Measurements from ENCODE around the gene CEP19.
A peak's percentile ranks its signal among the peaks of the same experiment; 100 is the strongest.

CEP19 gene

DNA sequence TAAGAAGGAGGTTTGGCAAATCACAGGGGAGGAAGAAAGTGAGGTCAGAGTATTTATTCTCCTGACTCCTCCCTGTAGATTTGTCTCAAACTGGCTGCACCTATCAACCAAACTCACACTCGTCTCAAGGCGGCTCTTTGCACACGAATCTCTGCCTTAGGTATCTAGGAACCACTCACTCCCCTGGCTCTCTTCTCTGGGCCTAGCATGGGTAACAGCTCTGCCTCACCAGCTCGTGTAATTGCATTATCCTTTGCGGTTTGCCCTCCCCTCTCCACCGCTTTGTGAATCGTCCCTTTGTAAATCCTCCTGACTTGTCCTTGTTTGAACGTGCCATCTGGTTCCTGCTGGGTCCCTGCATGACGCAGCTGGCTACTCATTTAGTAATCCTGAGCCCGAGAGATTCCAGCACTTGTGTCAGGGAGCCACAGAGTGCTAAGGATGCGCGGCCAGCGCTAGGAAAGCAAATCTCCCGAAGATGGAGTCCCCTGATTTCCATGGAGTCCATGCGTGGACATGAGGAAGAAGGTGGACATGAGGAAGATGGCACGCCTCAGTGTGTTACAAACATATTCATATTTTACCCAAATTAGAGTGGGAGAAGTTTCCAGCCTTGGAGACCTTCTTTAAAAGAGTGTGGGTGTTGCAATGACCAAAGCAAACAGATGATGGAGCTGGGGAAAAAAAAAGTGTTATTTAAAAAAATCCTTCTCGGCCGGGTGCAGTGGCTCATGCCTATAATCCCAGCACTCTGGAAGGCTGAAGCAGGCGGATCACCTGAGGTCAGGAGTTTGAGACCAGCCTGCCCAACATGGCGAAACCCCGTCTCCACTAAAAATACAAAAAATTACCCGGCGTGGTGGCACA, 45.8 kb downstream of the CEP19 start:
- peak; percentile 72 for DNase-seq (ENCODE audit: low read depth, low spot score)

DNA sequence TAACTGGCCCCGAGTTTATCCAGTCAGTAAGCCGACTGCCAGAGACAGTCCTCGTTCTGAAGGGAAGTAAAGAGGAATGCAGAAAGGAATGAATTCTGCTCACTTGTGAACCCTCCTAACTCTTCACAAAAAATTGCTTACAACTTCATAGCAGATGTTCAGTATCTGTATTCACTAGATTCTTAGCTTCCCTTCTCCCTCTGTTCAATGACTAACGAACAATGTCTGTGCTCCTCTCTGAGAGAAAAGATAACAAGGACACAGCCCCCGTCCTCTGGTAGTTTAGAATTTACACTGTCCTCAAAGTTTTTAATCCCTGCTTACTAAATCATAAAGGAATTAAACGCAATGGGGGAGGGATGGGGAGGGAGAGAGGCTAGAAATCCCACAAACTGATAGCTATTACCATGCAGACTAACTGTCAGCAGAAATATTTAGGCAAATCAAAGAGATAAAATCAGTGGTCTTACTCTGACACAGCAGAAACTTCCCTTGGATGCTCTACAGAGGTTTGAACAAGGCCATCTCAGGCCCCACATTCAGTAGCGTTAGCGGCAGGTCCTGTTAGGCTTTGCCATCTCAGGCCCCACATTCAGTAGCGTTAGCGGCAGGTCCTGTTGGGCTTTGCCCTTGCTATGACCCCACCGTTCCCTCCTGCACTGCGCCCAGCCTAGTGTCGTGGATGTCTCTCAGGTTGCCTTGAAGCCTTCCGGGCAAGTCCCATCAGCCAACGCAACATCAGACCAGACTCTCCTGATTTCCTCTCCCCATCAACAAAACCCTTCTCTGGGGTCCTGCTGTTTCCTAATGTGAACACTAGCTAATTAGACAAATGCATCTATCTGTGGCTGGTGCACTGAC, 49.1 kb downstream of the CEP19 start:
- no peak for DNase-seq (ENCODE audit: low read depth, low spot score)

DNA sequence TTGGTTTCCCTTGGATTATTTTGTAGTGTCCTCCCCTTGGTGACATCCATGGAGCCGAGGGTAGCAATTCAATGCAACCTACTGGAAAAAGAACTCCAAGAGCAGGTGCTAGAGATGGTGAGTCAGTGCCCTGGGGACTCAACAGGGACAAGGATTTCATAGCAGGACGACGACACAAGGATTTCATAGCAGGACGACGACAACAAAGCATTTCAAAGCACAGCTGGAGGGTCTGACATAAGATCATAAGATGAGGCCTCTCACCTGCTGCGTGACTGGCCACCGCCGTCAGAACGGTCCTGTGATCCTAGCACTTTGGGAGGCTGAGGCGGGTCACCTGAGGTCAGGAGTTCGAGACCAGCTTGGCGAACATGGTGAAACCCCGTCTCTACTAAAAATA, 50.0 kb downstream of the CEP19 start:
- no peak for DNase-seq (ENCODE audit: low read depth, low spot score)

- no peak for DNase-seq (ENCODE audit: low read depth, low spot score)
Observed at GRCh38 chr3:196661400-196661799, 50.6 kb downstream of the CEP19 start.

GRCh38 chr3:196660381-196661166, 51.5 kb downstream of the CEP19 start:
- DNase-seq (ENCODE audit: low read depth, low spot score): no peak

- DNase-seq (ENCODE audit: low read depth, low spot score): no peak
Observed at GRCh38 chr3:196659901-196660351, 52.1 kb downstream of the CEP19 start.
